GM18870 (cell line): ENCODE results near the gene FAM219A.

Experiments used
- ATAC-seq: cut with Tn5 transposase; IDR thresholded peaks from one replicate; pipeline ENCODE4 v1.9.1; 2021; ENCODE audit warnings: moderate library complexity; ENCODE audit not compliant: unreplicated experiment

Gene FAM219A

GRCh38 chr9:34405719-34406118, 52.7 kb downstream of the FAM219A start:
- ATAC-seq, result no peak

- ATAC-seq, result no peak
Observed at GRCh38 chr9:34403554-34404380, 54.6 kb downstream of the FAM219A start.

GRCh38 chr9:34400686-34401602, 57.4 kb downstream of the FAM219A start:
- no peak for ATAC-seq

GRCh38 chr9:34400275-34400674, 58.1 kb downstream of the FAM219A start:
- no peak for ATAC-seq

- no peak for ATAC-seq
Observed at GRCh38 chr9:34399729-34400128, 58.6 kb downstream of the FAM219A start.

GRCh38 chr9:34398875-34399274, 59.5 kb downstream of the FAM219A start:
- no peak for ATAC-seq

GRCh38 chr9:34396276-34397214, 61.8 kb downstream of the FAM219A start:
- ATAC-seq, result no peak

GRCh38 chr9:34392511-34392910, 65.9 kb downstream of the FAM219A start:
- no peak for ATAC-seq

- no peak for ATAC-seq
Observed at GRCh38 chr9:34387239-34387638, 71.1 kb downstream of the FAM219A start.

GRCh38 chr9:34386656-34387055, 71.7 kb downstream of the FAM219A start:
- ATAC-seq, result no peak

GRCh38 chr9:34385561-34386230, 72.7 kb downstream of the FAM219A start:
- ATAC-seq, result no peak

- ATAC-seq, result no peak
Observed at GRCh38 chr9:34384368-34385165, 73.8 kb downstream of the FAM219A start.

GRCh38 chr9:34383904-34384303, 74.5 kb downstream of the FAM219A start:
- no peak for ATAC-seq

- ATAC-seq, result no peak
Observed at GRCh38 chr9:34382879-34383278, 75.5 kb downstream of the FAM219A start.

- ATAC-seq, result no peak
Observed at GRCh38 chr9:34382054-34382453, 76.3 kb downstream of the FAM219A start.

GRCh38 chr9:34381323-34381722, 77.0 kb downstream of the FAM219A start:
- ATAC-seq, result no peak

- no peak for ATAC-seq
Observed at GRCh38 chr9:34380511-34381315, 77.7 kb downstream of the FAM219A start.

GRCh38 chr9:34380034-34380510, 78.3 kb downstream of the FAM219A start:
- no peak for ATAC-seq
